ENCODE data around the gene SLC10A3.

Gene SLC10A3

GRCh38 chrX:154515966-154516655 lies 25.7 kb upstream of the SLC10A3 start, which contains the start of gene FAM3A:
Gene FAM3A, minus strand, starts transcription at chrX:154516232. Its CDS starts 460 bp downstream, at chrX:154515772.
- no peak for TF ChIP-seq CTCF (IDR thresholded peaks at IDR 0.05; ENCODE audit: extremely low read depth, missing control alignments)
- peak; percentile 93 for DNase-seq (ENCODE audit: low spot score)

DNA sequence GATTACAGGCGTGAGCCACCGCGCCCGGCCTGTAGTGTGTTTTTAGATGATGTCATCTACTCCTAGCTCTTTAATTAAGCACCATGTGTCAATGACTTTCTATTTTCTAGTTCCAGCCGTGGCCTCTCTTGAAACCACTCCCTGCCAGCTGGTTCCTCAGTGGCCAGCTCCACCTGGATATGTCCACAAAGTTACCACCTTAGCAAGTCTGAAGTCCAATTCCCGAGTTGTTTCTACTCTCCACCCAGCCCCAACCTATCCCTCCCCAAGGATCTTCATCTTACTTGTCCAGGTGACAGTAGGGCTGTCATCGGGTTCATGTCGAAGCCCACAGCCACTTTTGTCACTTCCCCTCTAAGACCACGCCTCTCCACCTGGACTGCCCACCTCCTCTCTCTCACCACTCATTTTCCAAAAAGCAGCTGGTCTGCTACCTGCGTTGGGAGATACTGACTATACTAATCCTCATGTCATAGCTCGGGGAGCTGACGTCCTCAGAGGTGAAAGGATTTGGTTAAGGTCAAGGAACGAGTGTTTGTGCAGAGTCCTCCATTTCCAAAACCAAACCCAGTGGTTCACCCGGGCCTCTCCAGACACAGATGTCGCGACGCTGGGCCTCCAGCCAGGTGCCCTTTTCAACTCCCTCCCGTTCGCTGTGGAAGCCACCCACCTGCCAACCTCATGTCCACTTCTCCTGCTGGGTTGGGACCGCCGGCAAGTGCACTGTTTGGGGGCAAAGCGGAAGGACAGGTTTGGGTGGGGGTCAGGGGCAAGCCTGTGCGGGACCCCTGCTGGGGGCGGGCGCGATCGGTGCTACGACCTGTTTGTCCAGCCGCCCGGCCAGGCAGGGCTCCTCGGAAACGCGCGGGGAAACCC lies 24.9 kb upstream of the SLC10A3 start:
- TF ChIP-seq CTCF (IDR thresholded peaks at IDR 0.05; ENCODE audit: extremely low read depth, missing control alignments) = no peak
- DNase-seq (ENCODE audit: low spot score) = peak; percentile 26

- TF ChIP-seq CTCF (IDR thresholded peaks at IDR 0.05; ENCODE audit: extremely low read depth, missing control alignments) = no peak
- no peak for DNase-seq (ENCODE audit: low spot score)
These were observed 23.3 kb upstream of the SLC10A3 start for GRCh38 chrX:154513716-154514115.

GRCh38 chrX:154512879-154513553 lies 22.6 kb upstream of the SLC10A3 start:
- DNase-seq (ENCODE audit: low spot score) = no peak
- TF ChIP-seq CTCF (IDR thresholded peaks at IDR 0.05; ENCODE audit: extremely low read depth, missing control alignments) = no peak

GRCh38 chrX:154511761-154512160 lies 21.3 kb upstream of the SLC10A3 start:
- no peak for DNase-seq (ENCODE audit: low spot score)
- no peak for TF ChIP-seq CTCF (IDR thresholded peaks at IDR 0.05; ENCODE audit: extremely low read depth, missing control alignments)

DNA sequence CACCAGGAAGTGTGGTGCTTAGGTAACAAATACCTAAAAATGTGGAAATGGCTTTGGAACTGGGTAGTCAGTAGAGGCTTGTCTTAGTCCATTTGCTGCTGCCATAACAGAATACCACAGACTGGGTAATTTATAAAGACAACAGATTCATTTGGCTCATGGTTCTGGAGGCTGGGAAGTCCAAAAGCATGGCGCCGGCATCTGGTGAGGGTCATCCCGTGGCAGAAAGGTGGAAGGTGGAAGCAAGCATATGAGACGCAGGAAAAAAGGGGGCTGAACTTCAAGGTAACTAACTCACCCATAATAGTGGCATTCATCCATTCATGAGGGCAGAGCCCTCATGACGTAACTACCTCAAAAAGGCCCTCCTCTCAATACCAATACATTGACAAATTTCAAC lies 19.0 kb upstream of the SLC10A3 start:
- no peak for DNase-seq (ENCODE audit: low spot score)

More for the DNA sequence above, 19.0 kb upstream of the SLC10A3 start:
- no peak for TF ChIP-seq CTCF (IDR thresholded peaks at IDR 0.05; ENCODE audit: extremely low read depth, missing control alignments)

All from GM20000 (cell line).